Left hindlimb (tissue), 1 donor: Measurements from ENCODE around the gene VIPR2.
"Not testable (repeated sequence)": the region's sequence is repeated elsewhere in the genome, so short reads cannot be mapped to it uniquely, and the experiment has no call there.

Experiments
- DNase-seq: peaks from one replicate; pipeline ENCODE4 v3.0.0-alpha.2; 2018

The VIPR2 gene, protein sequence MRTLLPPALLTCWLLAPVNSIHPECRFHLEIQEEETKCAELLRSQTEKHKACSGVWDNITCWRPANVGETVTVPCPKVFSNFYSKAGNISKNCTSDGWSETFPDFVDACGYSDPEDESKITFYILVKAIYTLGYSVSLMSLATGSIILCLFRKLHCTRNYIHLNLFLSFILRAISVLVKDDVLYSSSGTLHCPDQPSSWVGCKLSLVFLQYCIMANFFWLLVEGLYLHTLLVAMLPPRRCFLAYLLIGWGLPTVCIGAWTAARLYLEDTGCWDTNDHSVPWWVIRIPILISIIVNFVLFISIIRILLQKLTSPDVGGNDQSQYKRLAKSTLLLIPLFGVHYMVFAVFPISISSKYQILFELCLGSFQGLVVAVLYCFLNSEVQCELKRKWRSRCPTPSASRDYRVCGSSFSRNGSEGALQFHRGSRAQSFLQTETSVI

DNA sequence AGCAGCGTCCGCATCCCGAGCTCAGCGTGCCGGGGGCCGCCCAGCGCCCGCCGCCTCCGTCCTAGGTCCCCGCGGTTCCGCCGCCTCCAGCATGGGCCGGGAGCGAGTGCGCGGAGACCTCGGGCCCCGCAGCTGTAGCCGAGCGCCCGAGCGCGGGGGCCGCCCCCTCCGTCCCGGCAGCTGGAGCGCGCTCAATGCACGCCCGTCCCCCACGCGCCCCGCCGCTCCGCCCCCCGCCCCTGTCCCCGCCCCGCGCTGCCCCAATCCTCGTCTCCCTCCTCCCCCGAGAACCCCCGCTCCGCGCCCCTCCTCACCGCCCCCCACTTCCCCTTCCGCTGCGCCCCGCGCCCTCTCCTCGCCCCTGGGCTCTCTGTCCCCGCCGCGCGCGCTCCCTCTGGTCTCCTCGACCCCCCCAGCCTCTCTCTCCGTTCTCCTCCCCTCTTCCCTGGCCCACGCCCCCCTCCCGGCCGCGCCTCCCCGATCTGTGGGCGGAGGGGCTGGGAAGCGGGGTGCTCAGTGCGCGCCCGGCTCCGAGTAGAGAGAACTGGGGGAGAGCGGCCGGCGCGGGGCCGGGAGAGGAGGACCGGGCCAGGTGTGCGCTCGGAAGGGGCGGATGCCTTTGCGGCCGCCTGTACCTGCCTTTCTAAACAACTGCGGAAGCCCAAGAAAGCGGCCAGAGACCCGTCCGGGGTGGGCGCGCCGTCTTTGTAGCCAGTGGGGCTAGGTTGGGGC, at the start of gene VIPR2:
TSS of gene VIPR2 (minus strand) at position 110 of the 732 bp plus-strand sequence. CDS start at position 14, 96 bp downstream.
- peak; percentile 69 for DNase-seq

DNA sequence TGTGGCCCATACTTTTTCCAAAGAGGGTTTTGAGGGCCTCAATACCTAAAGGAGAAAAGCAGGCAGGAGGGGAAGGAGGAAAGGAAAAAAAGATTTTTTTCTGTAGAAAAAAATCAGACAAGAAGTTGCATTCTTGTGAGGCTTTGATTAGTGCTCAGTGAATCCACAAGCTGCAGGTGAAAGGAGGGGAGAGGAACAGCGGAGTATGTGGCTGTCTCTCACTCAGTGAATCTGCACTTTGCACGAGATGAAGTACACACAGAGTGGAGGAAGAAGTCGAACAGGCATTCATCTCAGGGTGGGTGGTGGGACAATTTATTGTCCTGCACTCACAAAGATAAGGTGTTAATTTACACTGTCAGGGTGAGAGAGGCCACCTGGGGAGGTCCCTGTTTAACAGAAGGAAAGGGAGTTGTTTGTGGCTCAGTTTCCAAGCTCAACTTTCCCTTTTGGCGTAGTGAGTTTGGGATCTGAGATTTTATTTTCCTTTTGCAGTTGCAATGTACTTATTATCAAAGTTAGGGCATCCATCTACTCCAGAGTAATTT, 49.0 kb upstream of the VIPR2 start:
- no peak for DNase-seq

DNA sequence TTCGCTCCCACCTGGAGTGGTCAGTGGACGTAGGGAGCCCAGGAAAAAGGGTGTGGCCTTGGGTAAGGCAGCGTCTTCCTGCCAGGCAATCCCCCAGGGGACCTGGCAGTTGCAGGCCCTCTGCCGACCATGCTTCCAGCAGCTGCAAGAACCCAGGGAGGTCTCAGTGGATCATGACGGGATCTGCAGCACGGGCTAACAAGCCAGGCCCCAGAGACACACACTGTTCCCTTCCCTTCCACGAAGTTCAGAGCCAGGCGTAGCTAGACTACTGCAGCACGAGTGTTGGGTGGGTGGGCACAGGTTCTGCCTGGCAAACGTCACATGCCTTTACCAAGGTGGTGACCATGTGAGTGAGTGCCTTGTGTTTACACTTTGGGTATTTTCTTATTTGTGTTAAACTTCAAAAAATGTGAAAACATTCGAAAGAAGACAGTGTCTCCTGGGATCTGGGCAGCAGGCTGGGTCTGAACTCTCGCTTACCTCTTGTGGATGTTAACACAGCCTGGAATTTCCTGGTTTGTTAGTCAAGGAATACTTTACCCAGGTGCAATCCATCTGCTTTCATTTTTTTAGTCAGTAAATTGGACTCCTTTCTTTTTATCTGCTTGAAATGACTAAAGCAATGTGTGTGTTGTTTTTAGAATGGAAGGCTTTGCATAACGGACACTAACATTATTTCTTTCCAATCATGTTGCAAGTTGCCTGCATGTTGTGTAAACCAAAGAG, 48.2 kb upstream of the VIPR2 start:
- no peak for DNase-seq

DNA sequence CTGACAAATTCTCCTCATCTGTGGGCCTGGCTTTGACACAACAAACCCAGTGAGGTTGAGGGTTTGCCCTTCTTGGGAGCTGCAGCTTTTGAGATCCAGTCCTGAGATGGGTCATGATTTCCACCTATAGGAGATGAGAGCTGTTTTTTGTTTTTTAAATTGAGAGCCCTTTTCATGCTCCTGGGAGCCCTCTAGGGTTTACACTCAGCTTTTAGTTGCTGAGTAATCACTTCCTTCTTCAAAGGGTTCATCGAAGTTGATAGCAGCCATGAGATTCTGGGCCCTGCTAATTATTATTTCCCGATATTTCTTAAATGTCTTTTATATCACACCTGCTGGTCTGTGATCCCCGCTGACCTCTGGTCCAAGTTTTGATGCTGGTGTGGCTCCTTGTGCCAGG, 47.3 kb upstream of the VIPR2 start:
- DNase-seq: no peak

DNA sequence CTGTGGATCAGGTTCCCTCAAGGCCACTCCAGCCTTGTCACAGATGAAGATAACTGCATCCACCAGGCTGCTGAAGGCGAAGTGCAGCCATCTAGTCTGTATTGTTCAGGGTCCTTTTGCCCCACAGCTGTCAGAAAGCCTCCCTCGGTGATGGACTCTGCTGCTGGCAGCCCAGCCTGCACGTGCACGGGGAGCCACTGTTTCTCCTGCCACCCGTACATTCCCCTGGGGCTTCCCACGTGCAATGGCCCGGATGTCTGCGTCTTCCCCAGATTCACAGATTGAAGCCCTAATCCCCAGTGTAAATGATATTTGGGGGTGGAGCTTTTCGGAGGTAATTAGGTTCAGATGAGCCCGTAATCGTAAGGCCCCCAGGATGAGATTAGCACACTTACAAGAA, 46.6 kb upstream of the VIPR2 start:
- no peak for DNase-seq

DNA sequence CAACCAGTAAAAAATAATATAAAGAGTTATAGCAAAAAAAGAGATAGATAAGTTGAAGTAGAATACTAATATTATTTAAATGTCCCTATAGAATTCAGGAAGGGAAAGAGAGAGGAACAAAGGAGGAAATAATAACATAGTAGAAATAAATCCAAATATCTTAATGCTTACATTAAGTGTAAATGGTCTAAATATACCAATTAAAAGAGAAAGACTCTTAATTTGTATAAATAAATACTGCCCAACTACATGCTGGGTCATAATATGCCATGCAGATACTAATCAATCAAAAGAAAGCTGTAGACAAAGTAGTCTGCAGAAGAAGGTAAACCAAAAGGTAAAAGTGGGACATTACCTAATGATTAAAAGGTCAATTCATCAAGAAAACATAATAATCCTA, 43.3 kb upstream of the VIPR2 start:
- no peak for DNase-seq

DNA sequence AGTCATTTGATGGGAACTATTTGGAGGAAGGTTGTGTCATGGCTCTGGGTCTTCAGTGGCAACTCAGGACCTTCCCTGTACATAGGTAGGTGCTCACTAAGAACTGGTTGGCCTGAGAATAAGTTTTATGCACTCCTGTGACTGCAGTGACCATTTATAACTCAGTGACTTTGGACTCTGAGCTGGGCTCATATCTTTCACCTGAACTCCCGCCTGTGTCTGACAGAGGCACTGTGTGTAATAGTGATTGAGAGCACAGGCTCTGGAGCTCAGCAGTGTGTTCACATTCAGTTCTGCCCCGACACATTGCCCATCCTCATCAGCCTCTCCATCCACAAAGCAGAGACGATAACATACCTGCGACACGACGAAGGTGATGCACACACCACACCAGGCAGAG, 34.6 kb upstream of the VIPR2 start:
- DNase-seq: no peak

DNA sequence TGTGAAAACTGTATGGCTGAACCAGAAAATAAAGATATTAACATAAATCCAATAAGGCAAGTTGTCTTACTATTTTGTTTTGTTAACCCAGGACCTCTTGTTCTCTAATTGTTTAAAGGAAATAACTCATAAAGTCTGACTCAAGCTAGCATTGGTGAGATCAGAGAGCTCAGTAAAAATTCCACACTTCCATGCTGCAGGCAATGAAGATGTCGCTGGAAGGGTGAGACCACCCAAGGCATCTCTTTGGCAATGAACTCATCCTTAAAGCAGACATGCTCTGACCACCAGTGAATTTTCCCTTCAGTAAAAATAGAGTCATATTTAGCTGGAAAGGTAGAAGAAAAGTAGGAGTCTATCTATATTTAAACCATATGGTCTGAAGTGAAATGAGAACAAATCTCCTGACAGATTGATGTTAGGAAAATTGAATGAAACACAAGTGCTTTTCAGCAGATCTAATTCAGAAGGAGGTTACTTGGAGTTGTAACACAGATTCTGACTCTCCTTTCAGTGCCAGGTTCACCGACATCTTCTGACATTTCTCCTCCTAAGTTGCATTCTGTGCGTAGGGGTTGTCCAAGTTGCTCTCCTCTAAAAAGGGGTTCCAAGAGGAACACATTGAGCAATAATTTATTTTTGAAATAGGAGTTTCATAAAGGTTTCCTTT, 32.8 kb upstream of the VIPR2 start:
- DNase-seq: peak; percentile 58

DNA sequence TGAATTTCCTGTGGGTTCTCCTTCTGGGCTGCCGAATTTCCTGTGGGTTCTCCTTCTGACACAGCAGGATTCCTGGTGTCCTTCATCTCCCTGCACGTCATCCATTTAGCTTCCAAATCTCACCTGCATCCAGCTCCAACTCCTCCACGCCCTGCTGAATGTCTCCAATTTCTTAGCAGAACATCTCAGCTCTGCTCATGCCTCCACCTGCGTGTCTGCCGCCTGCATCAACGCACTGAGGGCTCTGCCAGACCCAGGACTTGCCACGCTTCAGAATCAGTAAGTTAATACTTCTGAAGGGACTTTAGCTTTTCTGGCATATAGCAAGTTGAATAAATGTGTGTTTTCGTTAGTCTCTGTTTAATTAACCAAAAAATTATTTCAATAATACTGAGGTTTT, 31.1 kb upstream of the VIPR2 start:
- no peak for DNase-seq

DNA sequence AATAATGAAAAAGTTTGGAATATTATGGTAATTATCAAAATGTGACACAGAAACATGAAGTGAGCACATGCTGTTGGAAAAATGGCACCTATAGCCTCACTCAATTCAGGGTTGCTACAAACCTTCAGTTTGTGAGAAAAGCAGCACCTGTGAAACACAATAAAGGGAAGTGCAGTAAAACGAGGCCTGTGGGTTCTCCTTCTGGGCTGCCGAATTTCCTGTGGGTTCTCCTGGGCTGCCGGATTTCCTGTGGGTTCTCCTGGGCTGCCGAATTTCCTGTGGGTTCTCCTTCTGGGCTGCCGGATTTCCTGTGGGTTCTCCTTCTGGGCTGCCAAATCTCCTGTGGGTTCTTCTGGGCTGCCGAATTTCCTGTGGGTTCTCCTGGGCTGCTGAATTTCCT, 30.4 kb upstream of the VIPR2 start:
- not testable (repeated sequence) for DNase-seq

DNA sequence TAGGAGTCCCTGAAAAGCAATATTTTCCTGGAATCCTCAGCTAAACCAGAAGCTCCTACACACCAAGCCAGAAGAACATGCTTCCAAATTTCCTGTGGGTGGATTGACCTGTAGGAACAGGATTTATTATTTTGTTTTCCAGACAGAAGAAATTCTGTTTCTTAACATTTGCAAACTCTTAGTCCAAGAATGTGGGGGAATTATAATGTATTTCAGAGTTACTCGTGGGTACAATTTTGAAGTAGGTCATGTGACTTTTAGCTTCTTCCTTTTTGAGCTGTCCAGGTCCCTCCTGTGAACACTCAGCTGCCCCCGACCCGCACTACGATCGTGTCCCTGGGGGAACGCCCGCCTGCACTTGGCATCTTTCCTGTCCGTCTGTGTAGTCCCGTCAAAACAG, 27.7 kb upstream of the VIPR2 start:
- no peak for DNase-seq

DNA sequence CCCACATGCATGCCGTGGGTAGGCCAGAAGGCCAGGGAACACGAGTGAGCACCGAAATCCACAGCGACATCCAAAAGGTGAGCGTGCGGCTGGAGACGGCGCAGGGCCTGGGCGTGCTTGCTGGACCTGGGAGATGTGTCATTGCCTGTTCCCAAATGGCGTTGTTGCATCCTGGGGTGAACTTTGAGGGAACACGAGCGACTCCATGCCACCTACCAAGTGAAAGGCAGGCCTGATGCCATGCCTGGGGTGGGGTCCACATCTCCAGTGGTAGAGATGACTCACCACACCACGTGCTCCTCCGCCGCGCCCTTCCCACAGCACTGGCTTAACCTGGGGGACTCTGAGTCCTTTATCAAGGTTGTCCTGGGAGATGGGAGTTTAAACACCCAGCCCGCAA, 24.7 kb upstream of the VIPR2 start:
- no peak for DNase-seq

DNA sequence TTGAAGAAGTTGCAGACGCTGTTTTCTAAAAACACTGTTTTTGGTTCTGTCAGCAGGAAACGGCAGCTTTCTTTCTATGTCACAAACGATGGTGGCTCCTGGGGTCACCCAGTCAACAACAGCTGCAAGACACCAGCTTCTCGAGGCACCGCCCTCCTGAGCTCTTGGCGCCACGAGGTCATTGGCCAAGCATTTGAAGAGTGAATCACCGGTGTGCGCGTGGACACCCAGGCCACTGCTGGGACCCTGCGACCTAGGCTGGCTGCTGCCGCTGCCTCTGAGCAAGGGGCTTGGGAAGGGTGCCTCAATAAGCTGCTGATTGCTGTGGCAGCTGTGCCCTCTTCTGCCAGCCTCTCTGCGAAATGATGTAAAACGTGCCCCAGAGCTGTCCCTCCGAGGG, 22.5 kb upstream of the VIPR2 start:
- no peak for DNase-seq

DNA sequence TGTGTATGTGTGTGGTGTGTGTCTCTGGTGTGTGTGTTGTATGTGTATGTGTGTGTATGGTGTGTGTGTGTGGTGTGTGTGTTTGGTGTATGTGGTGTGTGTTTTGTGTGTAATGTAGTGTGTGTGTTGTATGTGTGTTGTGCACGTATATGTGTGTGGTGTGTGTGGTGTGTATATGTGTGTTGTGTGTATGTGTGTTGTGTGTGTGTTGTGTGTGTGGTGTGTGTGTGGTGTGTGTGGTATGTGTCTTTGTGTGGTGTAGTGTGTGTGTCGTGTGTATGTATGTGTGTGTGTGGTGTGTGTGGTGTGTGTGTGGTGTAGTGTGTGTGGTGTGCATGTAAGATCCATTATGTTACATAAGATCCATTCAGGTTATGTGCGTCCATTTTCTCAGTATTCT, 21.9 kb upstream of the VIPR2 start:
- no peak for DNase-seq

DNA sequence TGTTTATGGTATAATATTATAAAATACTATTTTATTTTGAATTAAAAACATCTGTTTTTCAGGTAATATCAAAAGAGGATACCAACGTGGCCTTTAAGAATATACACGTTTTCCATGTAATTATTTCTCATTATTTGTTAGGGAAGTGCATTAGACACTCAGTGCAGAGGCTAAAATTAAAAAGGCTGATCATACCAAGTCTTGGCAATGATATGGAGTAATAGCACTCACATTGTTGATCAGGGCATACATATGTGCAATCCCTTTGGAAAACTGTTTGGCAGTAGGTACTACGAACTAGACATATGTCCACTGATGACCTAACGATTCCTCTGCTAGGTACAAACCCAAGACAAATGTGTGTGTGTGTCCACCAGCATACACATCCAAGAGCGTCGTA, 20.7 kb upstream of the VIPR2 start:
- no peak for DNase-seq

DNA sequence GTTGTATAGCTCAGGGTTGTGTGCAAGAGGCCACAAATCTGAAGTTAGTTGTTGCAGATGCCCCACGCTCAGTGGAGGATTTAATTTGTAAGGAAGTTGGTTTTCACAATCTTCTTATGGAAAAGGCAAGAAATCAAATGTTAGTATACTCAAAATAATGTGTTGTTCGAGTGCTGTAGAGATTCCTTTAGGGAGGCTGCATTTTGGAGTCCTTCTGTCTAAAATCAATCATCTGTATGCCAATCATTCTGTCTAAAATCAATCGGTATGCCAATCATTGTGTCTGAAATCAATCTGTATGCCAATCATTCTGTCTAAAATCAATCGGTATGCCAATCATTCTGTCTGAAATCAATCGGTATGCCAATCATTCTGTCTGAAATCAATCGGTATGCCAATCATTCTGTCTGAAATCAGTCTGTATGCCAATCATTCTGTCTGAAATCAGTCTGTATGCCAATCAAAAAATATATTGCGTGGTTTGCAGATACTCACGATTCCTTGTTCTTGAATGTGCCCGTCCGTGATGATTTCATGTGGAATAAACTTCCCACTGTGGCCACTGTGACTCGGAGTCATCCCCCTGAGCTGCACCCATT, 19.1 kb upstream of the VIPR2 start:
- not testable (repeated sequence) for DNase-seq

DNA sequence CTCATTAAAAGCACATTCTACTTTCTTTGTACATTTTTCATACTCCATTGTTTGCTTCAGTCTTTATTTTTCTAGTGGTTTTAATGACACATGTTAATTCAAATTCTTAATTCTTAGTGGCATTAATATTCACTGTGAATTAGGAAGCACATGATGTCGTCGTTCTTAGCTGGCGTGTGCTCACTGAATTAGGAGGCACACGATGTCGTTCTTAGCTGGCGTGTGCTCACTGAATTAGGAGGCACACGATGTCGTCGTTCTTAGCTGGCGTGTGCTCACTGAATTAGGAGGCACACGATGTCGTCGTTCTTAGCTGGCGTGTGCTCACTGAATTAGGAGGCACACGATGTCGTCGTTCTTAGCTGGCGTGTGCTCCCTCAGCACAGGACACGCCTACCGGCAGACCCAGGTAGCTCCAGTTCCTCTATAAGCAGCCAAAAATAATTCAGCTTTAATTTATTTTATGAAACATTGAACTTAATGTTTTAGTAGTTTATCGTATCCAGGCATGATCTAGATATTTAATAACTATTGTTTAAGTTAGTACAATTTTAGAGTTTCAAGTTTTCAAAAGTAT, 17.5 kb upstream of the VIPR2 start:
- not testable (repeated sequence) for DNase-seq

DNA sequence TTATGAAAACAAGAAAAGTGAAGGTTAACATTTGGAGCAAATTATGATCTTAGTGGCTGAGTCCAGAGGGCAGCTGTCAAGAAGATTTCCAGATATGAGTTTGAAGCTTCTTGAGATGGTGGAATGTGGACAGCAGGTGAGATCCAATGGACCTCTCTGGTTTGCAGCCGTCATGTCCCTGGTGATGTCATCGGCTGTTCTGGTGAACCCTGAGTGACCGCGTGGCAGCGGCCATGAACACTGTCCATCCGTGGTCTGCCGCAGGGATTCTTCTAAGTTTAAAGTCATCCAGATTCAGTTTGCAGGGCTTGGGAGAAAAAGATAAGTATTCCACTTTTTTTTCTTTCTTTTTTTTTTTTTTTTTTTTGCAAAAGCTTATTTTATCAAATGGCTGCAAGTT, 15.8 kb upstream of the VIPR2 start:
- DNase-seq: no peak

DNA sequence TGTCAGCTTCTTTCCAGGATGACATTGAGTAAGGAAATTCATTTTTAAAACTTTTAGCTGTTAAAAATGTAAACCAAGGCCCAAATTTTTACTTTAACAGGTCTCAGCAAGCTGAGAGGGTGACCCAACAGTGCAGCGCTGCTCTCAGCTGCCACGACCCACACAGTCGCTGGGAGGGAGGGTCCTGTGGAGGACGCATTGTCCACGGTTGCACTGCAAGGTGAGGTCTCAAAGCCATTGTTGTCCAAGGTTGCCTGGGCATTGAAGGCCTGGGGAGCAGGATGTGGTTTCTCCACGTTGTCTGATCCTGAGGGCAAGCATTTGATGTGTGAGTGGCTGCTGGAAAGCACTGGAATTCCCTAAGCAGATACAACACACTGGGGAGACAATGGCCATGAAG, 15.1 kb upstream of the VIPR2 start:
- DNase-seq: no peak

DNA sequence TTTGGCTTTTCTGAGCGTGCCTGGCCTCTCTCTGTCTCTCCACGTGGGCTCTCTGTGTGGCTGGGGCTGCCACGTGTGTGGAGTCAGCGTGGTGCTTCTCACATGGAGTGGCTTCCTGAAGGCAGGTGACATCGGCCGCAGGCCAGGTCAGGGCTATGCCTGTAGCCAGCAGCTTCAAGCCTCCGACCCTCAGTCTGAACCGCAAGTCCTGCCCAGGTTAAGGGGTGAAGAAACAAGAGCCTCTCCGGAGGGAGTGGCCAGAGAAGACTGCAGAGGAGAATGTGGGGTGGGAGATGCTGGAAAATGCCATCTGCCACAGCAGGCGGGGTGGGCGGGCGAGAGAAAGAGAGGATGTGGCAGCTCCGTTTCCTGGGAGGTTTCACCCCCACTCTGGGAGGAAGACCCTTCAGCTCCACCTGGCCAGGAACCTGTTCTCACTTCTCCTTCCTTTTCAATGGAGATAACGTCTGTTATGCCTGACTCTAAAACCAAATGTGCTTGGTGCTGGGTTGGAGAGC, 14.3 kb upstream of the VIPR2 start:
- no peak for DNase-seq

DNA sequence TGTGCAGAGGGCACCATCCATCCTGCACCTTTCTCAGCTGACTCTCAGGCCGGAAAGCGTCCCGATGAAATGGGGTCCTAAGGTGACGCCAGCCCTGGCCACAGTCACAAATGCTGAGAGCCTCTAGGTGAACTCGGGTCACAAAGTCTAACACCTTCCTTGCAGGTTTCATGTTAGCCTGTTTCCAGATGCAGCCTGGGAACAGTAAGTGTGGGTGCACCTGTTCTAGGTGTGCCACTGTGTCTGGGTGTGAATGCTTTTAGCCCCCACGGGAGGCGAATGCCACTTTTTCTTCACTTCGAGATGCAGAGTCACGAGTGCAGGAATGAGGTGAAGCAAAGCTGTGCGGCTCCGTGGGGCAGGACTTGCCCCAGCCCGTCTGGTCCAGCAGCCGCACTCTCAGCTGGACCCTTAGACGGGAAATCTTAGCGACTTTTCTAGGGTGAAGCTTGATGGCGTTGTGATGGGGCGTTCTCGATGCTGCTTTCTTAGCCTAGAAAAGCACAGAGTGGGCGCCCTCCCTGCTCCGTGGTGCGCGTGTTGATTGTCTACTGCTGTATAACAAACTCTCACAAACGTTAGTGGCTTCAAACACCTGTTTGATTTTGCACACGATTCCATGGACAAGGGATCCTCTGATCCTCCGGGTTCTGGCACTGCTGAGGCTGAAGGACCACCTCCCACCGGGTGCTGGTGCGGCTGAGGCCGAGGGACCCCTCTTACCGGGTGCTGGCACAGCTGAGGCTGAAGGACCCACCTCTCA, 13.6 kb upstream of the VIPR2 start:
- no peak for DNase-seq
